Vagina (tissue), 2 donors: ENCODE results near the gene NDUFV2. TPM values are rescaled to one million over a fixed set of nuclear protein-coding genes. Genes with fewer than 3 reads are reported as not detected.
A peak's percentile ranks its signal among the peaks of the same experiment; 100 is the strongest.

Source experiments
- DNase-seq, 2 donors: peaks; one replicate each; pipeline ENCODE4 v3.0.0-alpha.2; 2017; ENCODE audit errors: extremely low spot score in 2 of 2
- H3K27ac ChIP-seq: fragments of 200-600 bp; sonication (generic); one replicate; pipeline ENCODE4 v1.5.1; 2019
- H3K27me3 ChIP-seq: fragments of 200-600 bp; sonication (generic); one replicate; pipeline ENCODE4 v1.5.1; 2019
- H3K36me3 ChIP-seq, 2 donors: fragments of 200-600 bp; sonication (generic); one replicate each; pipeline ENCODE4 v1.5.1; 2017 to 2019
- H3K4me1 ChIP-seq: fragments of 200-600 bp; sonication (generic); one replicate; pipeline ENCODE4 v1.5.1; 2019
- H3K4me3 ChIP-seq, 2 donors: fragments of 200-600 bp; sonication (generic); 1 replicate in 1 of 2; 2 replicates in 1 of 2; pipeline ENCODE4 v1.5.1; 2016 to 2019
- H3K9me3 ChIP-seq: fragments of 200-600 bp; sonication (generic); one replicate; pipeline ENCODE4 v1.5.1; 2019
- CTCF ChIP-seq, 3 experiments: fragments of 450-650 bp in 2 of 3; fragments of 200-600 bp in 1 of 3; sonication (generic) in 1 of 3; IDR thresholded peaks; one replicate each; pipeline ENCODE4 v1.5.1; 2017 to 2019; ENCODE audit warnings: antibody characterized with exemption in 3 of 3, mild to moderate bottlenecking in 2 of 3, moderate library complexity in 2 of 3
- POLR2A ChIP-seq, 2 donors: fragments of 450-650 bp; IDR thresholded peaks; one replicate each; pipeline ENCODE4 v1.6.1; 2017; ENCODE audit warnings: antibody characterized with exemption in 2 of 2, mild to moderate bottlenecking in 2 of 2, moderate library complexity in 2 of 2
- POLR2AphosphoS5 ChIP-seq, 2 donors: sonication (generic); formaldehyde crosslinking; IDR thresholded peaks; one replicate each; pipeline ENCODE4 v1.9.0; 2017; ENCODE audit warnings: antibody characterized with exemption in 2 of 2, mild to moderate bottlenecking in 2 of 2, low read depth in 1 of 2; ENCODE audit not compliant: insufficient read depth in 1 of 2
- intact Hi-C: fragments of 100-400 bp; cut with DNase I; formaldehyde crosslinking; loops from one replicate; pipeline ENCODE4 v1.15.1; 2023
- total RNA-seq: library from RNA; depleted of rRNA; stranded (reverse); fragments of >200 nt; gene quantifications from one replicate; pipeline ENCODE4 v1.2.3, GENCODE V29; 2016

Gene NDUFV2
- total RNA-seq, 1 donor from 2014 or later = 75.1 TPM

GRCh38 chr18:9137168-9138066 is 34.9 kb downstream of the NDUFV2 start:
- DNase-seq = no peak
- TF ChIP-seq POLR2AphosphoS5 (IDR thresholded peaks at IDR 0.05; ENCODE audit: insufficient read depth in 1 of 2, low read depth in 1 of 2) = no peak
- TF ChIP-seq POLR2A (IDR thresholded peaks at IDR 0.05) = no peak
- TF ChIP-seq CTCF (IDR thresholded peaks at IDR 0.05) = no peak
- Histone ChIP-seq H3K9me3 (no peaks in the 10 kb centered on the region), H3K27me3 (no peaks in the 10 kb centered on the region), H3K4me1 (peaks cover 55% of the 10 kb centered on the region), H3K27ac (peak overlapping the region; percentile 100), H3K4me3 (peak overlapping the region; percentile 75 to 80), H3K36me3 (no peaks in the 10 kb centered on the region)
- intact Hi-C loops = loop anchor here (1.0 kb wide), 1 partner anchor 35 kb away; the partner anchor contains the start of gene NDUFV2

- H3K4me1 ChIP-seq = peaks cover 63% of the 10 kb centered on the region
- DNase-seq = no peak
- H3K4me3 ChIP-seq = peak overlapping the region in 1 of 2 donors; percentile 80
- H3K36me3 ChIP-seq = no peaks in the 10 kb centered on the region
- no peaks in the 10 kb centered on the region for H3K27me3 ChIP-seq
- peak overlapping the region; percentile 100 for H3K27ac ChIP-seq
- no peaks in the 10 kb centered on the region for H3K9me3 ChIP-seq
- intact Hi-C loops = loop anchor here (5.0 kb wide), 1 partner anchor 142 kb away; no protein-coding TSS in a partner anchor
- TF ChIP-seq POLR2A (IDR thresholded peaks at IDR 0.05) = no peak
- TF ChIP-seq POLR2AphosphoS5 (IDR thresholded peaks at IDR 0.05; ENCODE audit: insufficient read depth in 1 of 2, low read depth in 1 of 2) = no peak
- TF ChIP-seq CTCF (IDR thresholded peaks at IDR 0.05) = no peak
Measured at GRCh38 chr18:9139400-9140039, 37.0 kb downstream of the NDUFV2 start.

GRCh38 chr18:9140381-9140780 is 37.9 kb downstream of the NDUFV2 start:
- no peak overlapping the region for H3K4me3 ChIP-seq

GRCh38 chr18:9140984-9141383 is 38.5 kb downstream of the NDUFV2 start:
- no peak for TF ChIP-seq CTCF (IDR thresholded peaks at IDR 0.05)
- no peak for TF ChIP-seq POLR2A (IDR thresholded peaks at IDR 0.05)
- TF ChIP-seq POLR2AphosphoS5 (IDR thresholded peaks at IDR 0.05; ENCODE audit: insufficient read depth in 1 of 2, low read depth in 1 of 2) = no peak
- H3K9me3 ChIP-seq = no peaks in the 10 kb centered on the region
- no peak overlapping the region for H3K27ac ChIP-seq
- H3K36me3 ChIP-seq = no peaks in the 10 kb centered on the region
- no peak overlapping the region for H3K4me3 ChIP-seq
- no peaks in the 10 kb centered on the region for H3K27me3 ChIP-seq
- DNase-seq = no peak
- intact Hi-C loops = loop anchor here (5.0 kb wide), 1 partner anchor 144 kb away; no protein-coding TSS in a partner anchor
- H3K4me1 ChIP-seq = peaks cover 67% of the 10 kb centered on the region

More at GRCh38 chr18:9140381-9140780, 37.9 kb downstream of the NDUFV2 start:
- no peaks in the 10 kb centered on the region for H3K36me3 ChIP-seq
- no peaks in the 10 kb centered on the region for H3K27me3 ChIP-seq
- intact Hi-C loops = loop anchor here (5.0 kb wide), 1 partner anchor 143 kb away; no protein-coding TSS in a partner anchor
- DNase-seq = no peak
- no peak for TF ChIP-seq CTCF (IDR thresholded peaks at IDR 0.05)
- TF ChIP-seq POLR2A (IDR thresholded peaks at IDR 0.05) = no peak
- TF ChIP-seq POLR2AphosphoS5 (IDR thresholded peaks at IDR 0.05; ENCODE audit: insufficient read depth in 1 of 2, low read depth in 1 of 2) = no peak
- peaks cover 64% of the 10 kb centered on the region for H3K4me1 ChIP-seq
- H3K9me3 ChIP-seq = no peaks in the 10 kb centered on the region
- peak overlapping the region; percentile 100 for H3K27ac ChIP-seq
